HG03565 (cell line): ENCODE results near the gene ZDHHC8.

Source experiments
- ATAC-seq: cut with Tn5 transposase; IDR thresholded peaks from one replicate; pipeline ENCODE4 v1.9.1; 2021; ENCODE audit warnings: mild to moderate bottlenecking, moderate library complexity; ENCODE audit not compliant: unreplicated experiment

Gene ZDHHC8

DNA sequence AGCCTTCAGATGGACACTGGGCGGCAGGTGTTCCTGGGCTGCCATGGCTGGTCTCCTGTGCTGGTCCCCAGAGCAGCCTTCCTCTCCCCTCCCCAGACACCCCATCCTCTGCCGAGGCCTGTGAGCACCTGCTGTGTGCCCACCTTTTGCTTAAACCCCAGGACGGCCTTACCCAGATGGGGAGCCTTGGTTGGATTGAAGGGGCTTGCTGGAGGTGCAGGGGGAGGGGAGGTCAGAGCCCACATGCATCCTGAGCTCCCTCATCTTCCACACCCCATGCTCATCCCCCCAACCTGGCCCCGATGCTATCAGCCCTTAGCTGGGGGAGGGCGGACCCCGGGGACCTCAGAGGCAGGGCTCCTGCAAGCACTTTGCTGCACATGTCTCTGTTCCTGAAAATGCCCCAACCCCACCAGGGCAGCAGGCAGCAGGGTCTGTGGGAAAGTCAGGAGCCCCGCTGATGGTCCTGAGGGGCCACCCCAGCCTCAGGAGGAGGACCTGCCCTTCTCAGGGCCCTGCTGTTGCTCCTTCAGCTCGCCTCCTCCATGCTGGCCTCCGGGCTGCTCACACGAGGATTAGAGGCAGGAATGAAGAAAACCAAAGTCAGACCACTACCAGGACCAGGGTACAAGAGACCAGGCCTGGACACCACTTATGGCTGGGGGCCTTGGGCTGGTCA lies 60.8 kb downstream of the ZDHHC8 start:
- no peak for ATAC-seq

DNA sequence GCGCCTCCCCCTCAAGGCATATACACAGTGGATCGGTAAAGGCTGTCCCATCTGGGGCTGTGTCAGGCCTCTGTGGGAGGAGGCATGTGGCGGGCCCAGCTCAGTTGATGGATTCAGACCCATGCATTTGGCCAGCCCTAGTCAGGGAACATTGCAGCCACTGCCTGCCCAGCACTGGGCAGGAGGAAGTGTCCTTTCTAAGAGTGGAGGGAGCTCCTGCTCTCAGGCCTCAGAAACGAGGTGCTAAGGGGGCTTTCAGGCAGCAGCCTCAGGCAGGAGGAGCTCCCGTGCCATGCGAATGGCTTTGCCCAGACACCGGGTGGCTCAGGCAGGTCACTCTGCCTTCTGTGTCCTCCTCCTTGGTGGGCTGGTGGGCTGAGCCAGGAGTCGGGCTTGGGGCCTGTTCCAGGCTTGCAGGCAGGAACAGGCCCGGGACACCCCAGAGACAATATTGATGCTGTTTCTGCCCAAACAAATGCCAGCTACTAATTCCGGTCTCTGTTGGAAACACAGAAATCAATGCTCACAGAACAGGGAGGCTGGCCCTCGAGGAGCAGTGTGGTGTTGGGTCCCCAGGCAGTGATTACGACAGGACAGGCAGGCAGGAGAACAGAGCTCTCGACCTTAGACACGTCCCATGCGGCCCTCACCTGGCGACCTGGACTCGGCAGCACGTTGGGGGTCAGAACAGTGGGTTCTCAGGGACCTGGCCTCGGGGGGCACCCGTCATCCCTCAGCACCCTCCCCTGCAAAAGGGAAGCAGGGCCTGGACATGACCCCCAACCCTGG lies 61.6 kb downstream of the ZDHHC8 start:
- ATAC-seq: no peak

DNA sequence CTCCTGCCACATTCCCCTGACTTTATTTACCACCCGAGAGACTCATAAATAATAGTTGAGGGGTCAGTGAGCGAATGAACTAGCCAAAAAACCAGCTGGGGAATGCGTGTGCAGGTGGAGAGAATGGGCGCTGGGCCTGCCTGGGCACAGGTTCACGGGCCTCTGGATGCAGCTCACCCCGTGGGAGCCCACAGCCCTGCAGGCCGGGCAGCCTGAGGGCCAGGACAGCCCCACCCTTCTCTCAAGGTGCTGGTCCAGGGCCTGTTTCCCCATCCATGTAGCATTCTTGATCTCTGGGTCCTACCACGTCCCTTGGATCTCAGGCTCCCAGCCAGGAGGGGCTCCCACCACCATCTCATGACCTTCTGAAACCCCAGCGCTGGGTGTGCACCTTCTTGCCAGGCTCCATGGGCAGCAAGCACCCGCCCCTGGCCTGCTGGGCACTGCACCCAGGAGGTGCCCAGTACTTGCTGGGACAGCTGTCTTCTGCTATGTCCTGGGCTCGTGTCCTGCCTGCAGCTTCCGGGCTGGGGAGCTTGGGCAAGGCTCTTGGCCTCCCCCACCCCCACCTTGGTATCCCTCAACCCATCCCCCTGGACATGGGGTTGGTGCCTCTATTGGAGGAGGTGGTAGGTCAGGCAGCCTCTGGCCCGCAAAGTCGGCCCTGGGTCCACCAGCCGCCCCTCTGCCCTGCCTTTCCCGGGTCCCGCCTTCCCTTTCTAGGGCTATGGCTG lies 62.3 kb downstream of the ZDHHC8 start:
- ATAC-seq: no peak

DNA sequence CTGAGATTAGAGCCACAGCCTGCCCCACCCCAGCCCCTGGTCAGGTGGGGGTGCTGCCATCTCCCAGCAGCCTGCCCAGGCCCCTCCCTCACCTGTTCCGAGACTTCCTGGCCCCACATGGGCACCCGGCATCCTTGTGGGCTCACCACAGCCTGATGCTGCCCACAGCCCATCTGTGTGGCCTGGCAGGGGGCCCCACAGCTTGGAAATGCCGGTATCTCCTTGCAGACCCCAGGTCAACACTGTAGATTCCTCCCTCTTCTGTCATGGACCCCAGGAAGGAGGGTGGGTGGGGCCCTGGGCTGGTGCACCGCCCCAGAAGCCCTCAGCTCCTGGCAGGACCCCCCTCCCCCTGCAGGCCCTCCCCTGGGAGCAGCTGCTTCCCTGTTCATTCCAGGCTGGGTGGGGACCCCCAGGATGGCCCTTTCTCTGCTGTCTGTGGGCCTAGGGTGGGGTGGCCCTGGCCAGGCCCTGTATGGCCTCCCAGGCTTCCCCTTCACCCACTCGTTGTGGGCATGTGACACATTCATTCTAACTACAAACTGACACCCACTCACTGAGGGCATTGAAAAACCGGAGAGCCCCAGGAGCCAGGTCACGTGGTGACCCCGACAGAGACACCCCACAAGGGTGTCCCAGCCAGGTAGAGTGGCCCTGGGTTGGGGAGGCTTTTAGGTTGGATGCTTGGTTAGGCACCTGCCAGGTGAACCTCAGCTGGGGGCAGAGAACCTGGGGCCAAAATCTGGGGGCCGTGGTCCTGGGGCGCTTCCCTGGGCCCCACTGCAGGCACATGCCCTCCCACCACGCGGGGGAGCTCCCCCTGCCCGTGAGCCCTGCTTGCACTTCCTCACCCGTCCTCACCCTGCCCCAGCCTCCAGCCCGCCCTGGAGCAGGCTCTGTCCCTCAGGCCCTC lies 63.3 kb downstream of the ZDHHC8 start:
- no peak for ATAC-seq

DNA sequence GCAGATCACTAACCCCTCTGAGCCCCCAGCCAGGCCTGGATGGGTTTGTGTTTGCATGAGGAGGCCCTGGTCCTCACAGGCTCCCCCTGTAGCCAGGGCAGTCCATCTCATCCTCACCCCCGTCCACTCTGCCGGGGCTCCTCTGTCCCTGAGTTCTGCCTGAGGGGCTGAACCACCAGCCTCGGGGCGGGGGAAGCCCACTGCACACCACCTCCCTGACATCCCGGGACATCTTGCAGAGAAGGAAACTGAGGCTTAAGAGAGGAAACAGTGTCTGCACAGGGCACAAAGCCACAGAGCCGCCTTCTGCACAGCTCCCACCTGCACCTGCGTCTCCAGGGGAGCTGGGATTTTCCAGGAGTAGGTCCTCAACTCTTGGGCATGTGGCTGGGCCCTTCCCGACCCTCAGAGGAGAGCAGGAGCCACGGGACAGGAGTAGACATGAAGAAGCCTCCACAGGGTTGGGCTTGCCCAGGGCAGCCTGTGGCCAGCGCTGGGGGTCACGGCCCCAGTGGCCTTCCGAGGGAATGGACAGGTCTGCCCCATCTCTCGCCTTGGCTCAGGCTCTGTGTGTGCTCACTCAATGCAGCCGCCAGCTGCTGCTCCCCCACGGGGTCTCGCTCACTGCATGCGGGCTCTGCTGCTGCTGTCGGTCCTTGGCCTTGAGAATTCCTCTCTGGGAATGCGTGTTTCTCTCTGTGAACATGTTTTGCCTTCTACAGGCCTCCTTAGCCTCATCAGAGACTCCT lies 64.7 kb downstream of the ZDHHC8 start:
- no peak for ATAC-seq
